Frontal cortex (tissue), 4 donors: Measurements from ENCODE around the gene LRRC18. TPM values are rescaled to one million over a fixed set of nuclear protein-coding genes. Genes with fewer than 3 reads are reported as not detected.

Experiments used
- DNase-seq, 2 donors: peaks; one replicate each; pipeline ENCODE4 v3.0.0; 2012; ENCODE audit warnings: low spot score in 2 of 2
- FAIRE-seq: peaks from 2 replicates; lab custom pipeline; 2012; peaks lifted over from hg19 to GRCh38; lab: Jason Lieb, UNC
- total RNA-seq: library from RNA; depleted of rRNA; stranded (reverse); fragments of >200 nt; gene quantifications from one replicate; pipeline ENCODE4 v1.2.3, GENCODE V29; 2014
- donor health status: control.
- donor health status: control.
- donor health status: control.

Gene LRRC18
- total RNA-seq, 1 donor from 2014 or later: not detected

GRCh38 chr10:48946891-48947500 lies 7.4 kb upstream of the LRRC18 start:
- DNase-seq: no peak
- no peak for FAIRE-seq

DNA sequence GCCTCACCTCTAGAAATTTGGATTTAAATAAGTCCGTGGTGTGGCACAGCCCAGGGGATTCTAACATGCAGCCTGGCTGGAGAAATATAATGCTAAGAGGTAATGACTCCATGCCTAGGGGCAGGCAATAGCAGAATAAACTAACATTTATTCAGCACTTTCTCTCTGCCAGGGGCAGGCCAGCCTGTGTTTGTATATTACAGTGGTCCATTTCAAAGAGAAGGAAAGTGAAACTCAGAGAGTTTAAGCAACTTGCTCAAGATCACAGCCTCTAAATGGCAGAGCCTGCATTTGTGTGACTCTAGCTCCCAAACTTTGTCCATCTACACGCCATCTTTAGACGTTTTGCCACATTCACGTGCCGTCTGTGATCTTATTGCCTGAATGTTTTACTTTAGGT lies 6.7 kb upstream of the LRRC18 start:
- DNase-seq (no peak), FAIRE-seq (no peak)

DNA sequence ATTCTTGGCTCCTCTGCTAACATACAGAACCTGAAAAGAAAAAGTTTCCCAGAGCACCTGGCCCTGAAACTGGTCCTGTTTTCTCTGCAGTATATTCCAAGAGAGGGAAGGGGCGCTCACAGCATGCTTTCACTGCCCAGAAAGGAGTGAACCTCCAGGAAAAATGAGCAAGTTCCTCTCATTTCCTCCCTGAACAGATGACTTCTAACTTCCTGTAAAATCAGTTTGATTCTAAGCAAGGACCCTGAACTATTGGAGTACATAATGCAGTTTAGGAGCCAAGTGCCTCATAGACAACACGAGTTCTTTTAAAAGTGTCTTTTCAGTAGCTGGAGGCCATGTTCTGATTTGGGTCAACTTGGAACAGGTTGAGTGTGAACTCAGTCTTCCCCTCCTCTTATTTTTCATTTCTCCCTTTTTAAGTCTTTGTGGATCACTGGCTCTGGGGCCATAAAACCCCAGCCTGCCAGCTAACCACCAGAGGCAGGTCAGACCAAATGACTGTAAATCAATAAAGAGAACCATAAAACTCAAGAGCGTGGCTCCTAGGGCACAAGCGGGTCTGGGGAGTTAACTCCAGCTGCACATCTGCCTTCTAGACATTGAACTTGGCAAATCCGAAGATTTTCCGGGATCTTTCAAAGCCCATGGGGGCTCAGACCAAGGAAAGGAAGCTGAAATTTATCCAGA lies 5.9 kb upstream of the LRRC18 start:
- FAIRE-seq: no peak

DNA sequence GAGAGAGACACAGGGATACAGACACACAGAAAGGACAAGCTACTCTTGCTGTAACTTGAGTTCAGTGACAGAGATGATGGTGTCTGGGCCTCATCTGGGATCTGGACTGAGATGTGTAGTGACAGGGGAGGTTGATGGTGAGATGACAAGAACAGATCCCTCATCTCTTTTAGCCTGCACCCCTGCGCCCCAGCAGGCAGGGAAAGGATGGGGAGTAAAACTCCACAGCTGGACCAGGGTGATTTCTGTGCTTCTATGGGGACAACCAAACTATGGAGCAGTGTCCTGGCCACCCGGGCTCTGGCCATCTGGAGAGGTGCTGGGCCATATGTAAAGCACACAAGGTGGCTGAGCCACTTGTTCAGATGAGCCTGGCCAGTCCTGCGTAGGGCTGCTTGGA lies 4.5 kb upstream of the LRRC18 start:
- DNase-seq (no peak), FAIRE-seq (no peak)

More for the DNA sequence above, 5.9 kb upstream of the LRRC18 start:
- DNase-seq: no peak

DNA sequence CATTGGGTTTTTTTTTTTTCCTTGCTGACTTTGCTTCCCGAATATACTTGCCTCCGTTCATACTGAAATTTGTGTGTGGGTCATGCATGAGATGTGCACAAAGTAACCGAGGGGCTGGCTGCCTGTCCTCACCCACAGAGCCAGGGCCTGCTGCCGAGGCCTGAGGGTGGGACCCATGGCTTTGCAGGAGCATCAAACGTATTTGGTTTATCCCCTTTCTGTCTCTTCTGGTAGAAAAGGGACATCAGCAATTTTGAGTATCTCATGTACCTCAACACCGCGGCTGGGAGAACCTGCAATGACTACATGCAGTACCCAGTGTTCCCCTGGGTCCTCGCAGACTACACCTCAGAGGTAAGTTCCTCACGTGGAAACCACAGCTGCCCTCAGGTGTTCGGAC lies 3.5 kb upstream of the LRRC18 start:
- DNase-seq (no peak), FAIRE-seq (no peak)

DNA sequence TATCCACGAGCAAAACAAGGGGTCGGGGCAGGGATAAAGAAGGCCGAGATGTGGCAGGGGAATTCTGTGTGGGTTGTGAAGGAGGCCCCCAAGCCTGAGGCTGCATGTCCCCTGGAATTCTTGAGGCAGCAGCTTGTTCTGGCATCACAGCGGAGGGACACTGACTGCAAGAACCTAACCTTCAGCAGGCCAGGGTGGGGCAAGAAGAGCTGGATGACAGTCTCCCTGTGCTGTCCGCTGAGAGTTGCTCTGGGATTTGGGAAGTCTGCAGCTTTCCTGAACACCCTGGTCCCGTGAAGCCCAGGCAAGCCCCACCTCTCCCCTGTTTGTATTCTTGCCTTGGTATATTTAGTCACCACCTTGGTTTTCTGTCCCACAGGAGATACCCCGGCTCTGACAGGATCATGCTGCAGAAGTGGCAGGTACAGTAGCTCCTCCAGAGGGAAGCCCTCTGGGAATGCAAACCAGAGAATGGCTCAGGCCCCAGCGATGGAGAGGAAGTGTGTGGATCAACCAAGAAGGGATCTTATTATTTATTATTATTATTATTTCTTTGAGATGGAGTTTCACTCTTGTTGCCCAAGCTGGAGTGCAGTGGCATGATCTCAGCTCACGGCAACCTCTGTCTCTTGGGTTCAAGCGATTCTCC lies 1.9 kb upstream of the LRRC18 start:
- DNase-seq: no peak
- no peak for FAIRE-seq

DNA sequence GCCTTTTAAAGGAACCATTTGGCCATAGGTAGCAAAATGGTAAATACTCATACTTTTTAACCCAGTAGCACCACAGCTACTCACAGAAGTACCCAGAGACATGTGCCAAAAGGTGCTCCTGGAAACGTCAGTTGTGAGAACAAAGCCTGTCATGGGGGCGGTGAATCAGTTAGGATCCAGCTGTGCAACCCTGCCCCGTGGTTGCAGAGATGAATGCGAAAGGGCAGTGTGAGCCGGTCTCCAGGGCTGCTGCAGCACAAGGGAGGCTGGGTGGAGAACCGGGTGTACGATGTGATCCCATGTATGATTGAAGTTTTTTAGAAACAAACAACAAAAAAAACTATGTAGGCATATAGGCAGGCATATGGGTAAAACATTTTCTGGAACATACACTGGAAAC lies 1.3 kb upstream of the LRRC18 start:
- DNase-seq: no peak
- FAIRE-seq: no peak

- FAIRE-seq (no peak), DNase-seq (no peak)
Measured at GRCh38 chr10:48940372-48940771, 732 bp upstream of the LRRC18 start.

- FAIRE-seq (no peak), DNase-seq (no peak)
Measured at GRCh38 chr10:48938990-48939536, 577 bp downstream of the LRRC18 start.

DNA sequence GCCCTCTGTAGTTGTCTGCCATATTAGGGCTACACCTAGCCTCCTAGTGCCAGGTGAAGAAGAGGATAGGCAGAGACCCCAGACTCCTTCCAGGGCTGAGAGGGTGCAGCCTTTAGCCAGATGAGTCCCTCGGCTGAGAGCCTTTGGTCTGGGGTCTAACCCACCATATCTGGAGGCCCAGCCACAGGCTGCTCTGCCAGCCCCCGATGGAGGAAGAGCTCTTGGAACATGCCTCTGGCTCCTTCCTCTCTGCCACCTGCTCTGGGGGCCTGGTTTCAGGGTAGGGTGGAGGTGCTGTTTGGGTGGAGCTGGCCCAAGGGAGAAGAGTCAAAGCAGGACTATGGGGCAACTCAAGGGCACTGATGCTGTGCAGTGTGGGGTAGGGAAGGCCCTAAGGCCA lies 1.4 kb downstream of the LRRC18 start:
- FAIRE-seq (no peak), DNase-seq (no peak)

- no peak for FAIRE-seq
- DNase-seq: no peak
Measured at GRCh38 chr10:48937796-48938195, 1.8 kb downstream of the LRRC18 start.

- FAIRE-seq: no peak
Measured at GRCh38 chr10:48935577-48935976, 4.1 kb downstream of the LRRC18 start.

DNA sequence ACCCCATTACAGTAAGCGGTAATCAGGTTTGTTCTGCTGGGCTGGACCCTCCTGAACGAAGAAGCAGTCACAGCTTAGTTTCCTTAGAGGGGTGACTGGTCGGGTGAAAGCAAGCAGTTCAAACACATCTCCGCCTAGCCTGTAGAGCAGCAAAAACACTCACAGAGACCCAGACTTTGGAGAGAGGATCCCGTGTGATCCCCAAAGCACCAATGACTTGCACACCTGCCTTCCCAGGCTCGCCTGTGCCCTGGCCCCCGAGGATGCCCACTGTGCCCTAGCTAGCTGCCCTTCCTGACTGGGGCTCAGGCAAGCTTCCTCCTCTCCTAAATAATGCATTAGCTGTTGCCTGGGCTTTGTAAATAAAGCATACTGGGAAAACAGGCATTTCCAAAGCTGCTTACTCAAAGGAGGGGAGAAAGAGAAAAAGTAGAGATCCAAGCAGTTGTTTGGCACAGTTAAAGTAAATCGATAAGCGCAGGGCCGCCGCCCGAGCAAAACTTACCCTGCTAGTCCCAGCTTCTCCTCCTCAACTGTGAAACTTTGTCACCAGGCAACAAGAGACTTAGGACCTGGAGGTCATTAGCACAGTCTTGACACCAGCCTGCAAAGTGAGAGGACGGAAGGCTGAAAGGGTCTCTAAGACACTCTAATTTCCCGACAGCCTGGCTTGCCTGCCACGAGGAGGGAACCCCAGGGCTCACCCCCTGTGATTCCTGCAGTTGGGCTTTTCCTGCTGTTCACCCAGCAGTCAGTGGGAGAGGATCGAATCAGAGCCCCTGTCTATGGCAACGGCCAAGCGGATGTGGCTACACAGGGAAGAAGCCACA lies 4.8 kb downstream of the LRRC18 start:
- FAIRE-seq (no peak), DNase-seq (no peak)

More at GRCh38 chr10:48935577-48935976, 4.1 kb downstream of the LRRC18 start:
- DNase-seq: no peak

DNA sequence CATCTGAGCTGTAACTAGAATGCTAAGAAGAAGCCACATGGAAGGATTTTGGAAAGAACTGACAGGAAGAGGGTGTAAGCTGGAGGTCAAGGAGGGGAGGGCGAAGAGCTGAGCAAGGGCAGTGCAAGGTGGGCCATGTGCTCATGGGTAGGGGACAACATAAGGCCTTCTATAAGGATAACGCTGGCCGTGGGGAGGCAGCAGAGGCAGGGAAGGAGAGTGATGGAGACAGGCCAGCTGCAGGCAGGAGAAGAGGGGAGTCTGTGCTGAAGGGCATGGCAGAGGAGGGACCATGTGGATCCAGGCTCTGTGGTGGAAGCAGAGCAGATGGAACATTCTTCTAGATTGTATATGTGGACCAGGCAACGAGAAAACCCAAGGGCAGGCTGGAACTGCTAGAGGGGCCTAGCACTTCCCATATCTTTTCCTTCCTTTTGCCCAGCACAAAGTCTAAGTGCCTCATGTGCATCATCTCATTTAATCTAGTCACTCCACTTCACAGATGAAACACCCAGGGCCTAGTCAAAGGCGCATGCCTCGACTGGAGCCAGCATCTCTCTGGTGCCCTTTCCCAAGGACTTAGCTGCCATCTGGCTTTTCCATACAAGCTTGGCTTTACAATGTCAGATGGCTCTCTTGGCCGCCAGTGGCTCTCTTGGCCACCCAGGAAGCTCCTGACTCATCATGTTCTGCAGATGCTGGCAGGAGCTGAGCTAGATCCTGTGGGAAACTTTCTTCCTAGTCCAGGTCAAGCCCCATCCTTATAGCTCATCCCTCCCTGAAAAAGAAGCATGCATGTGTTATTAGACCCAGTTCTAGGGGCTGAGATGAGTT lies 6.6 kb downstream of the LRRC18 start:
- no peak for FAIRE-seq
- no peak for DNase-seq

DNA sequence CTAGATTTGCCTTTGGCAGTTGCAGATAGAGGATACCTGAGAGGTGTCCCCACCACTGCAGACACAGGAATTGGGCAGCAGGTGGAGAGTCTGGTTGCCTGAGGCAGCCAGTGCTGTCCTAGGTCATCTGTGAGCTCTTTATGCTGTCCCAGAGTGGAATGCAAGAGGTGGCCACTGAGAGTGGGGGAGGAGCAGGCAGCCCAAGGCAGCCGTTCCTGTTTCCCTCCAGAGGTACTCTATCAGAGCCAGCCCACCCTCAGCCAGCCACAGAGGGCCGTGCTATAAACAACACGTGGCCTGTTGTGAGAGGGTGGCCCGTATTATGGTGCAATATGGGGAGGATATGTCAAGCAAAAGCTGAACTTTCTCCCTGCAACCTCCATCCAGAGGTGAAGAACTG lies 8.5 kb downstream of the LRRC18 start:
- DNase-seq: no peak
- no peak for FAIRE-seq

- DNase-seq: no peak
Measured at GRCh38 chr10:48929413-48929990, 10.1 kb downstream of the LRRC18 start.

DNA sequence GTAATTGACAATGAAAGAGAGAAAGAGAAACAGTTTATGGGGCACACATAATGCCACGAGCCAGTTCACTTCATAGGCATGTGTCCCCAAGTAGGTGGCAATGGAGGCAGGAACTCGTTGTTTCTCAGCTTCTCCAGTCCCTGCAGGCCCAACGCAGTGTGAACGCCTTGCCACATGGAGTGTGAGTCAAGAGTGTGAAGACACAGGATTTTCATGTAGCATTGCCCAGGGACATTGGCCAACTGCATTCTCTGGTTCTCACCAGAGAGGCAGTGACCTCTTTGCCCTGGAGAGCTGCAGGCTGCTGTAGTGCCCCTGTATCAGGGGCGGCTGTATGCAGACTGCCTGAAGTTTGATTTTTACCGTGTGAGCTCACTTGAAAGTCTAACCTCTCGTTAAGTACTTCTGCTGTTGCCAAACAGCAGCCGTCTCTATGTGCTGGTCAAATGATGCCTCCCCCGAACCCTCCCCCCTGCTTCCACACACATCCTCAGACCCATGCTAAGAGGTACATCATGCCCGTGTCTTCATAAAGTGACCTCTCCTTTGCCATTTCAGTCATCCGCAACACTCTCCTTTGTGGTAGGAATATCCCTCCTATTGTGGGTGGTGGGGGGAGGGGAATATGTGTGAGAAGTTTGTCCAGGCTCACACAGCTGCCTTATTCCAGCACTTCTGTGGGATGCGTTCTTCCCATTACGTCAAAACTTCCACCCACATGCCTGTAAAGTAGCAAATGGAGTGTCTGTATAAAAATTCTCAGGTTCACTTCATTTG lies 12.7 kb downstream of the LRRC18 start:
- no peak for FAIRE-seq
- DNase-seq: no peak

More at GRCh38 chr10:48929413-48929990, 10.1 kb downstream of the LRRC18 start:
- FAIRE-seq: no peak

DNA sequence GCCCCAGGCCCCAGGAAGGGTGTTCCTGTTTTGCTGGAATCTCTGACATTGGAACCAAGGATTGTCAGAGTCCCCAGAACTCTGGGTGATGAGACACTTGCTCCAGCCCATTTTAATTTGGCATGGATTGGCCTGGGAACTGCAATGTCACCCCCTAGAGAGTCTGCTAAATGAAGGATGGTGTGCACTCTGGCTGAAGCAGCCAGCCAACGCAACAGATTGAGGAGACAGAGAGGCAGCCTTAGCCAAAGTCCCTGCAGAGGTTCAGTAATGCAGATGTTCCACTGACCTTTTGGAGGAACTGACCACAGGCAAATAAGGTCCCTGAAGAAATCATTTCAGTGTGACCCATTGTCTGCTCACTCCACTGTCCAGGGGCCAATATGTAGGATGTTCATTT lies 13.4 kb downstream of the LRRC18 start:
- FAIRE-seq: no peak

More for the DNA sequence above, 13.4 kb downstream of the LRRC18 start:
- no peak for DNase-seq
